ENCODE results near the gene KSR2. TPM values are rescaled to one million over a fixed set of nuclear protein-coding genes. Genes with fewer than 3 reads are reported as not detected.

The KSR2 gene
- total and polyA plus RNA-seq, 7 donors, result under 0.01 to 0.04 (median 0.02) TPM; not detected in 2

- Histone ChIP-seq H3K27me3 (ENCODE audit: insufficient read depth in 3 of 3, low read length in 2 of 3) (peaks cover 0 to 50% (median 16%) of the 10 kb centered on the region in 3 donors), H3K9me3 (peaks cover 4% of the 10 kb centered on the region), H3K36me3 (ENCODE audit: insufficient read depth in 1 of 2, low read depth in 1 of 2) (no peaks in the 10 kb centered on the region), H3K4me1 (no peaks in the 10 kb centered on the region), H3K27ac (no peak overlapping the region), H3K4me3 (no peak overlapping the region)
- intact Hi-C loops (cut with DNase I), result no loop called here
- TF ChIP-seq CTCF (IDR thresholded peaks at IDR 0.05), result no peak
- ATAC-seq (no peak), DNase-seq (no peak)
- WGBS, 3 donors, result 81 to 90% (median 87%) methylated on average over 4 of the region's 4 CpGs
Observed at GRCh38 chr12:117970334-117970733, 1.5 kb upstream of the KSR2 start.

- Histone ChIP-seq H3K27me3 (ENCODE audit: insufficient read depth in 3 of 3, low read length in 2 of 3) (peaks cover 0 to 55% (median 16%) of the 10 kb centered on the region in 3 donors), H3K27ac (no peak overlapping the region), H3K4me3 (peak overlapping the region; percentile 31), H3K9me3 (peaks cover 4% of the 10 kb centered on the region), H3K36me3 (ENCODE audit: insufficient read depth in 1 of 2, low read depth in 1 of 2) (no peaks in the 10 kb centered on the region), H3K4me1 (no peaks in the 10 kb centered on the region)
- 3 to 6% (median 3%) methylated on average over 10 of the region's 10 CpGs for WGBS, 3 donors
- TF ChIP-seq CTCF (IDR thresholded peaks at IDR 0.05), result no peak
- intact Hi-C loops (cut with DNase I), result no loop called here
- ATAC-seq (no peak), DNase-seq (no peak)
Observed at GRCh38 chr12:117968151-117968789, 520 bp downstream of the KSR2 start.

- no peak overlapping the region for H3K4me3 ChIP-seq
- intact Hi-C loops (cut with DNase I), result no loop called here
- no peak overlapping the region for H3K27ac ChIP-seq
- H3K36me3 ChIP-seq (ENCODE audit: insufficient read depth in 1 of 2, low read depth in 1 of 2), result no peaks in the 10 kb centered on the region
- WGBS, 3 donors, result 9 to 15% (median 9%) methylated on average over 12 of the region's 12 CpGs
- H3K27me3 ChIP-seq (ENCODE audit: insufficient read depth in 3 of 3, low read length in 2 of 3), result peaks cover 0 to 51% (median 16%) of the 10 kb centered on the region in 3 donors
- no peak for TF ChIP-seq CTCF (IDR thresholded peaks at IDR 0.05)
- peaks cover 4% of the 10 kb centered on the region for H3K9me3 ChIP-seq
- ATAC-seq (no peak), DNase-seq (no peak)
- H3K4me1 ChIP-seq, result no peaks in the 10 kb centered on the region
Observed at GRCh38 chr12:117967512-117967911, 1.3 kb downstream of the KSR2 start.

GRCh38 chr12:117967043-117967442 is 1.7 kb downstream of the KSR2 start:
- Histone ChIP-seq H3K4me1 (no peaks in the 10 kb centered on the region), H3K27me3 (ENCODE audit: insufficient read depth in 3 of 3, low read length in 2 of 3) (peaks cover 0 to 51% (median 16%) of the 10 kb centered on the region in 3 donors), H3K9me3 (peaks cover 4% of the 10 kb centered on the region), H3K4me3 (no peak overlapping the region), H3K36me3 (ENCODE audit: insufficient read depth in 1 of 2, low read depth in 1 of 2) (no peaks in the 10 kb centered on the region), H3K27ac (no peak overlapping the region)
- WGBS, 3 donors, result 29 to 36% (median 31%) methylated on average over 4 of the region's 4 CpGs
- DNase-seq (no peak), ATAC-seq (no peak)
- intact Hi-C loops (cut with DNase I), result no loop called here
- TF ChIP-seq CTCF (IDR thresholded peaks at IDR 0.05), result no peak

DNA sequence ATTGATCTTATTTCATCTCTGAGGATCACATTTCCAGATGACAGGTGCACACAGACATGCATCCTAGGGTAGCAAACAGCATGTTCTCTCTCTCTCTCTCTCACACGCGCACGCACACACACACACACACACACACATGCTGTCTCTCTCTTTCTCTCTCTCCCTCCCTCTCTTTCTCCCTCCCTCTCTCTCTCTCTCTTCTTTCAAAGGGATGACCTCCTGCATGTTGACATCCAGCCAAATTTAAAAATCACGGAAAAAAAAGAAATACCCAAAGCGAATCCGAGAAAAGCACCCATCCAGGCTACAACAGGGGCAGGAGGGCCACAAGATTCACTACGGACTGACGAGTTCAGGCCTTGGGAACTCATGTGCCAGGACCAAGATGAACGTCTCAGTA is 2.3 kb downstream of the KSR2 start:
- no peaks in the 10 kb centered on the region for H3K4me1 ChIP-seq
- WGBS, 3 donors, result 35 to 45% (median 45%) methylated on average over 9 of the region's 9 CpGs
- DNase-seq (no peak), ATAC-seq (no peak)
- H3K27me3 ChIP-seq (ENCODE audit: insufficient read depth in 3 of 3, low read length in 2 of 3), result peaks cover 0 to 51% (median 14%) of the 10 kb centered on the region in 3 donors
- no peak for TF ChIP-seq CTCF (IDR thresholded peaks at IDR 0.05)
- H3K9me3 ChIP-seq, result peaks cover 4% of the 10 kb centered on the region
- no peak overlapping the region for H3K4me3 ChIP-seq
- intact Hi-C loops (cut with DNase I), result no loop called here
- no peak overlapping the region for H3K27ac ChIP-seq
- H3K36me3 ChIP-seq (ENCODE audit: insufficient read depth in 1 of 2, low read depth in 1 of 2), result no peaks in the 10 kb centered on the region

All from psoas muscle (tissue), 8 donors.